Tibial nerve (tissue), 4 donors: ENCODE data around the gene AGPAT3.

Experiments used
- EP300 ChIP-seq, 2 donors: sonication (generic); formaldehyde crosslinking; IDR thresholded peaks; one replicate each; pipeline ENCODE4 v1.6.1; 2017; ENCODE audit warnings: antibody characterized with exemption in 2 of 2, mild to moderate bottlenecking in 1 of 2
- POLR2A ChIP-seq, 2 donors: fragments of 450-650 bp; IDR thresholded peaks; one replicate each; pipeline ENCODE4 v1.6.1; 2017; ENCODE audit warnings: antibody characterized with exemption in 2 of 2, mild to moderate bottlenecking in 2 of 2, moderate library complexity in 2 of 2
- TF ChIP-seq, protein P1 (sequence below), 5 experiments: fragments of 200-600 bp in 3 of 5; fragments of 450-650 bp in 2 of 5; sonication (generic) in 3 of 5; IDR thresholded peaks; one replicate each; pipeline ENCODE4 v1.5.1; 2016 to 2019; ENCODE audit warnings: antibody characterized with exemption in 5 of 5, mild to moderate bottlenecking in 3 of 5, moderate library complexity in 2 of 5

DNA sequence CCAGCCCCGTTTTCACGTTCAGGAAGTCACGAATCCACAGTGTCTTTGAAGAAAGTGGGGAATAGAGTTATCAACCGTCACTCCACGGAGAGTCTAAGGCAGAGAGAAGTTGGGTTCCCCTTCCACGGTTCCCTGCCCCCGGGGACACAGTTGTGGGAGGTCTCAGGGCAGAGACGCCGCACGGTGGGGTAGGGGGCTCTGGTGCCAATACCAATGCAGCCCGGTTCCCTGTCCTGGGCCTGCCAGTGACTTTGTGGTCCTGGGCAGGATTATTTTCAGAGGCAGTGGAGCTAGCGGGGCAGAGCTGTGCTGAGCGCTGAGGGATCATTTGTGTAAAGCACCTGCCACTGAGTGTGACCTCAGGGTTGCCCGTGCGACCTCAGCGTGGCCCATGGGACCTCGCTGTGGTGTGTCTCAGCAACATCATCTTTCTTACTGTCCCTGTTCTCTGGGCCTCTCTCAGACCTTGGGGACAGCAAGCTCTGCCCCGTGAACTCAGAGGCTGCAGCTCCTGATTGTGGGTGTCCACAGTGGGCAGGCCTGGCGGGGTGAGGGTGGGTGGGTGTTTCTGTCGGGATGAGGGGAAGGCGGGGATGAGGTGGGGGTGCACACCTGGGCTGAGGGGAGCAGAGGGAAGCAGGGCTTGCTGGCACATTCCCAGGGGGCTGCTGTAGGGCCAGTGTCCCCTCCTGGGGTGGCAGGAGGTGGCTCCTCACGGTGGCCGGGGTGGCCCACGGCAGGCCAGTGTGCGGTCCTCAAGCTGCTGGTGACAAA lies 65.2 kb downstream of the AGPAT3 start:
- no peak for TF ChIP-seq POLR2A (IDR thresholded peaks at IDR 0.05)
- TF ChIP-seq, protein P1, sequence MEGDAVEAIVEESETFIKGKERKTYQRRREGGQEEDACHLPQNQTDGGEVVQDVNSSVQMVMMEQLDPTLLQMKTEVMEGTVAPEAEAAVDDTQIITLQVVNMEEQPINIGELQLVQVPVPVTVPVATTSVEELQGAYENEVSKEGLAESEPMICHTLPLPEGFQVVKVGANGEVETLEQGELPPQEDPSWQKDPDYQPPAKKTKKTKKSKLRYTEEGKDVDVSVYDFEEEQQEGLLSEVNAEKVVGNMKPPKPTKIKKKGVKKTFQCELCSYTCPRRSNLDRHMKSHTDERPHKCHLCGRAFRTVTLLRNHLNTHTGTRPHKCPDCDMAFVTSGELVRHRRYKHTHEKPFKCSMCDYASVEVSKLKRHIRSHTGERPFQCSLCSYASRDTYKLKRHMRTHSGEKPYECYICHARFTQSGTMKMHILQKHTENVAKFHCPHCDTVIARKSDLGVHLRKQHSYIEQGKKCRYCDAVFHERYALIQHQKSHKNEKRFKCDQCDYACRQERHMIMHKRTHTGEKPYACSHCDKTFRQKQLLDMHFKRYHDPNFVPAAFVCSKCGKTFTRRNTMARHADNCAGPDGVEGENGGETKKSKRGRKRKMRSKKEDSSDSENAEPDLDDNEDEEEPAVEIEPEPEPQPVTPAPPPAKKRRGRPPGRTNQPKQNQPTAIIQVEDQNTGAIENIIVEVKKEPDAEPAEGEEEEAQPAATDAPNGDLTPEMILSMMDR (IDR thresholded peaks at IDR 0.05): no peak
- no peak for TF ChIP-seq EP300 (IDR thresholded peaks at IDR 0.05)
